Activated CD4-positive, alpha-beta T cell treated with anti-CD3 and anti-CD28 coated beads, Interleukin-2, amount 50 U/mL, for 48 hours (primary cell): ENCODE data around the gene CR1.
"Not testable (repeated sequence)": the region's sequence is repeated elsewhere in the genome, so short reads cannot be mapped to it uniquely, and the experiment has no call there.

Experiments
- DNase-seq, 2 experiments: peaks; one replicate each; pipeline ENCODE4 v3.0.0-alpha.2; 2020

The CR1 gene

DNA sequence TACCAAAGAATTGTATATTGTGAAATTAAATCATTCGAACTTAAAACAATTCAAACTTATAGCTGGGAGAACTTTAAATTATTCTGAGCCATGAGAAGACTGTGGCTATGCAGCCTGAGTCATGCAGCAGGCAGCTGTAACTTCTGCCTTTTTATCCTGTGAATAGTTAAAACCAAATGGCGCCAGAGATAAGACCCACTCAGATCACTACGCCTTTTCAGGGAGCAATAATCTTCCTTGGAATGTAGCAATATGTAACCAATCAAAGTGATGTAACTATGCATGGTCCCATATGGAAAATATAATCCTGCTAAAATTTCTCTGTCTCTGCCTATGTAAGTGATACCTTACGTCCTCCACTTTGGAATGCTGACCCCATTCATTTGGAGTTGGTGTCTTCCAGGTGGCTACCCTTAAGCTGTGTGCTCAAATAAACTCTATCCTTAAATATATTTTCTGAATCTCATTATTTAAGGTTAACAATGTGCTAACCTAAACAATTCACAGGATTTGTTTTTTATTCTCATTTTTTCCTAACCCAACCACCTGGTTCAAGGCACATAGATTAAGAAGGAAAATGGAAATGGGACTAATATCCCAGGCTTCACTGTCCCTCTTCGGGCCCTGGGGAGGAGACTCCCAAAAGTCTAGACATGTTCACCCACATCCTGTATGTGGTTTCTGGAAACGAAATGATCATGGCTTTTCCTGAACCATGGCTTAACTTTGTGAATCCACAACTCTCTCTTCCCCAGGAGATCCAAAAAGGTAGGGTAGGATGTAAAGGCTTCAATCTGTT is 184.8 kb downstream of the CR1 start:
- DNase-seq: not testable (repeated sequence)

- DNase-seq: not testable (repeated sequence)
These were observed 187.0 kb downstream of the CR1 start for GRCh38 chr1:207682872-207683434.

GRCh38 chr1:207690551-207690950 is 194.6 kb downstream of the CR1 start:
- not testable (repeated sequence) for DNase-seq

GRCh38 chr1:207691010-207691409 is 195.1 kb downstream of the CR1 start:
- DNase-seq: no peak
